HEK293 (cell line): ENCODE data around the gene GTPBP1.

ENCODE experiments used
- CTCF ChIP-seq: fragments of 450-650 bp; formaldehyde crosslinking; IDR thresholded peaks from 2 replicates; pipeline ENCODE4 v1.5.1; 2016; ENCODE audit warnings: missing biosample characterization, missing genetic modification characterization
- MZF1 ChIP-seq: fragments of 450-650 bp; formaldehyde crosslinking; IDR thresholded peaks from 2 replicates; pipeline ENCODE4 v1.5.1; 2017; ENCODE audit warnings: missing biosample characterization, missing genetic modification characterization, borderline replicate concordance
- SP2 ChIP-seq: fragments of 450-650 bp; formaldehyde crosslinking; IDR thresholded peaks from 2 replicates; pipeline ENCODE4 v1.5.1; 2016; ENCODE audit warnings: missing biosample characterization, missing genetic modification characterization
- ZBTB7A ChIP-seq: fragments of 450-650 bp; formaldehyde crosslinking; IDR thresholded peaks from 2 replicates; pipeline ENCODE4 v1.5.1; 2016; ENCODE audit warnings: low read depth, missing biosample characterization, missing genetic modification characterization
- ZBTB8A ChIP-seq: fragments of 450-650 bp; formaldehyde crosslinking; IDR thresholded peaks from 2 replicates; pipeline ENCODE4 v1.5.1; 2016; ENCODE audit warnings: missing biosample characterization, missing genetic modification characterization
- ZNF248 ChIP-seq: fragments of 450-650 bp; formaldehyde crosslinking; IDR thresholded peaks from 2 replicates; pipeline ENCODE4 v1.5.1; 2017; ENCODE audit warnings: missing biosample characterization, missing genetic modification characterization
- ZNF274 ChIP-seq, 2 experiments: fragments of 200-500 bp in 1 of 2; fragments of 450-650 bp in 1 of 2; sonication (Bioruptor generic) in 1 of 2; formaldehyde crosslinking in 1 of 2; IDR thresholded peaks; 2 replicates each; pipeline versions ENCODE4 v1.5.1 to v1.6.1; 2014 to 2016; ENCODE audit warnings: borderline replicate concordance in 1 of 2, inconsistent platforms in 1 of 2, low read length in 1 of 2, missing biosample characterization in 1 of 2, missing genetic modification characterization in 1 of 2
- ZNF558 ChIP-seq: fragments of 450-650 bp; formaldehyde crosslinking; IDR thresholded peaks from 2 replicates; pipeline ENCODE4 v1.5.1; 2016; ENCODE audit warnings: missing biosample characterization, missing genetic modification characterization
- ZNF624 ChIP-seq: fragments of 450-650 bp; formaldehyde crosslinking; IDR thresholded peaks from 2 replicates; pipeline ENCODE4 v1.5.1; 2017; ENCODE audit warnings: missing biosample characterization, missing genetic modification characterization
- TF ChIP-seq, protein P1 (sequence below): sonication (generic); formaldehyde crosslinking; IDR thresholded peaks from 2 replicates; pipeline ENCODE4 v1.8.1; 2022; ENCODE audit warnings: mild to moderate bottlenecking, moderate library complexity, missing genetic modification reagents

DNA sequence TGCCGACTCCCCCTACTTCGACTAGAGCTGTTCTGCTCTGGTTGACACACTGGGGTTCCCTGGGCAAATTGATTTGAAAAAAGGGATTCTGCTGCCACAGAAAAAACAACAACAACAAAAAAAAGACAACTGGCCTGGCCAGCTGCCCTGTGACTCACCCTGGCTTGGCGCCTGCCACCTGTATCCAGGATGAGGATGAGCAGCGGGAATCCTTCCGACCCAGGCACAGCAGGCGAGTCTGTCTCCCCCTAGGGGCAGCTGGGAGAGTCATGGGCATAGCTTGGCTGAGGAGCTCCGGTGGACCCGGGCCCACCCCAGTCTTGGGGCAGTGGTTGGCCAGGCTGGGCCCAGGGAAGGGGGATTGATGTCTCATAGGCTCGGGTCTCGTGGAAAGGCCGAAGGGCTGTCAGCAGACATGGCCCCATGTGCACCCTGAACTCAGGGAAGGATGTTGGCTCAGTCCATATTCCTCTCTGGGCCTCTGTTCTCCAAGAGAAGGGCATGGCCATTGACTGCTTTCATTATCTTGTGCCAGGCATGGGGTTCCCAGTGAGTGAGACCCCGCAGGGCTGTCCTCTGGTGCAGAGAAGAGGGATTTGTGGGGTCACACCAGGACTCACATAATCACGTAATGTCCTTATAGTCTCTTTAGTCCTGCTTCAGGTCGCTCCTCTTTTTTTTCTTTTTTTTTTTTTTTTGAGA is 60.5 kb downstream of the GTPBP1 start:
- TF ChIP-seq ZNF248 (no peak), ZNF624 (tag by site-specific recombination) (no peak), CTCF (peak; percentile 73), ZNF274 (IDR thresholded peaks at IDR 0.05; ENCODE audit: low read length) (no peak), ZNF274 (tag by site-specific recombination; IDR thresholded peaks at IDR 0.05; ENCODE audit: borderline replicate concordance) (no peak), SP2 (tag by site-specific recombination) (no peak), MZF1 (tag by site-specific recombination) (no peak), ZNF558 (tag by site-specific recombination) (no peak), ZBTB7A (tag by site-specific recombination) (no peak), ZBTB8A (tag by site-specific recombination) (no peak)
- TF ChIP-seq, protein P1, sequence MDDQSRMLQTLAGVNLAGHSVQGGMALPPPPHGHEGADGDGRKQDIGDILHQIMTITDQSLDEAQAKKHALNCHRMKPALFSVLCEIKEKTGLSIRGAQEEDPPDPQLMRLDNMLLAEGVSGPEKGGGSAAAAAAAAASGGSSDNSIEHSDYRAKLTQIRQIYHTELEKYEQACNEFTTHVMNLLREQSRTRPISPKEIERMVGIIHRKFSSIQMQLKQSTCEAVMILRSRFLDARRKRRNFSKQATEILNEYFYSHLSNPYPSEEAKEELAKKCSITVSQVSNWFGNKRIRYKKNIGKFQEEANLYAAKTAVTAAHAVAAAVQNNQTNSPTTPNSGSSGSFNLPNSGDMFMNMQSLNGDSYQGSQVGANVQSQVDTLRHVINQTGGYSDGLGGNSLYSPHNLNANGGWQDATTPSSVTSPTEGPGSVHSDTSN (CRISPR knock-in tag), result no peak
